K562 (cell line): ENCODE results near the gene KDM4C.

ENCODE experiments used
- ERF ChIP-seq: fragments of 450-650 bp; formaldehyde crosslinking; IDR thresholded peaks from 2 replicates; pipeline ENCODE4 v1.4.0; 2020; ENCODE audit warnings: mild to moderate bottlenecking, mixed read lengths
- ESRRA ChIP-seq: fragments of 450-650 bp; IDR thresholded peaks from 2 replicates; pipeline ENCODE4 v1.6.1; 2014; ENCODE audit warnings: low read depth, mild to moderate bottlenecking, moderate library complexity, borderline replicate concordance
- FOS ChIP-seq: IDR thresholded peaks from 3 replicates; pipeline ENCODE4 v1.6.1; 2011; ENCODE audit not compliant: insufficient read length; ENCODE audit errors: extremely low read depth
- HDAC2 ChIP-seq: fragments of 450-650 bp; IDR thresholded peaks from 2 replicates; pipeline ENCODE4 v1.6.1; 2016; ENCODE audit warnings: mild to moderate bottlenecking
- JUNB ChIP-seq: fragments of 450-650 bp; formaldehyde crosslinking; conservative IDR thresholded peaks from 2 replicates; pipeline ENCODE4 v1.4.0; 2020; ENCODE audit warnings: mild to moderate bottlenecking
- JUND ChIP-seq, 2 experiments: IDR thresholded peaks; 2 replicates in 1 of 2; 3 replicates in 1 of 2; pipeline ENCODE4 v1.6.1; 2011; ENCODE audit warnings: borderline replicate concordance in 2 of 2, low read depth in 2 of 2, low read length in 2 of 2, improper control_type of control experiment in 1 of 2, missing biosample characterization in 1 of 2, missing genetic modification characterization in 1 of 2, missing genetic modification reagents in 1 of 2
- RCOR1 ChIP-seq, 2 experiments: IDR thresholded peaks; 2 replicates each; pipeline ENCODE4 v1.6.1; 2012; ENCODE audit warnings: low read depth in 2 of 2, low read length in 2 of 2, borderline replicate concordance in 1 of 2, improper control_type of control experiment in 1 of 2
- SMAD3 ChIP-seq: fragments of 450-650 bp; formaldehyde crosslinking; conservative IDR thresholded peaks from 2 replicates; pipeline ENCODE4 v1.4.0; 2020; ENCODE audit warnings: mild to moderate bottlenecking
- ZNF717 ChIP-seq: fragments of 250-450 bp; sonication (Bioruptor Pico); IDR thresholded peaks from 2 replicates; pipeline ENCODE4 v1.5.0; 2021
- TF ChIP-seq, protein P1 (sequence below): fragments of 200-800 bp; sonication (Bioruptor generic); IDR thresholded peaks from 2 replicates; pipeline ENCODE4 v1.6.1; 2017; ENCODE audit warnings: missing genetic modification characterization, missing compliant biosample characterization
- TF ChIP-seq, protein P2 (sequence below), 3 experiments: IDR thresholded peaks in 2 of 3; conservative IDR thresholded peaks in 1 of 3; 2 replicates each; pipeline ENCODE4 v1.5.1; 2011 to 2012; ENCODE audit warnings: low read length in 3 of 3, mild to moderate bottlenecking in 3 of 3, control low read depth in 2 of 3, improper control_type of control experiment in 1 of 3, inconsistent platforms in 1 of 3, low read depth in 1 of 3, mixed read lengths in 1 of 3, moderate library complexity in 1 of 3; ENCODE audit not compliant: insufficient read depth in 2 of 3
- TF ChIP-seq, protein P3 (sequence below): fragments of 450-650 bp; formaldehyde crosslinking; IDR thresholded peaks from 2 replicates; pipeline ENCODE4 v1.4.0; 2020; ENCODE audit warnings: mild to moderate bottlenecking, mixed read lengths
- TF ChIP-seq, protein P4 (sequence below): fragments of 450-650 bp; formaldehyde crosslinking; IDR thresholded peaks from 2 replicates; pipeline ENCODE4 v1.4.0; 2020; ENCODE audit warnings: mild to moderate bottlenecking, moderate library complexity

DNA sequence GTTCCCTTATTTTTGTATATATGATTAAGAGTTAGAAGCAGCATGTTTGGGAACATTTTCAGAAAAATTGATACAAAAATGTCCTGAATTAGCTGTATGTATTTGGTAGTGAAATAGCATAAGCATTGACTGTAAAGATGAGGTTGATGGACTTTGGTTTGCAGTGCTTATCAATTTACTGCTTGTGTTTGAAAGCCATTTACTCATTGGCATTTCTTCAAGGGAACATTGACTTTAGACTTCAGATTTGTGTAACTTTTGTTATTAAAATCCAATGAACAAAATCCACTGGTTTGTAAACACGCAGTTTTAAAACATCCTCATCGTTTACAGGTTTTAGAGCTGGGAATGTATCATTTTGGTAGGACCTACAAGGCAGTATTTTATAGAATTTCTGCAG, 61.3 kb downstream of the KDM4C start:
- TF ChIP-seq, protein P1, sequence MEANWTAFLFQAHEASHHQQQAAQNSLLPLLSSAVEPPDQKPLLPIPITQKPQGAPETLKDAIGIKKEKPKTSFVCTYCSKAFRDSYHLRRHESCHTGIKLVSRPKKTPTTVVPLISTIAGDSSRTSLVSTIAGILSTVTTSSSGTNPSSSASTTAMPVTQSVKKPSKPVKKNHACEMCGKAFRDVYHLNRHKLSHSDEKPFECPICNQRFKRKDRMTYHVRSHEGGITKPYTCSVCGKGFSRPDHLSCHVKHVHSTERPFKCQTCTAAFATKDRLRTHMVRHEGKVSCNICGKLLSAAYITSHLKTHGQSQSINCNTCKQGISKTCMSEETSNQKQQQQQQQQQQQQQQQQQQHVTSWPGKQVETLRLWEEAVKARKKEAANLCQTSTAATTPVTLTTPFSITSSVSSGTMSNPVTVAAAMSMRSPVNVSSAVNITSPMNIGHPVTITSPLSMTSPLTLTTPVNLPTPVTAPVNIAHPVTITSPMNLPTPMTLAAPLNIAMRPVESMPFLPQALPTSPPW (CRISPR knock-in tag) = no peak
- TF ChIP-seq ZNF717 (CRISPR knock-in tag) (no peak), ESRRA (no peak), FOS (no peak), JUND (IDR thresholded peaks at IDR 0.05; ENCODE audit: borderline replicate concordance, low read depth, low read length) (no peak), JUND (tag; IDR thresholded peaks at IDR 0.05; ENCODE audit: borderline replicate concordance, low read depth, low read length) (no peak), RCOR1 (IDR thresholded peaks at IDR 0.05; ENCODE audit: borderline replicate concordance in 1 of 2, low read depth in 2 of 2, low read length in 2 of 2) (no peak), JUNB (CRISPR knock-in tag) (no peak), HDAC2 (no peak), SMAD3 (CRISPR knock-in tag) (no peak), ERF (CRISPR knock-in tag) (no peak)
- TF ChIP-seq, protein P2, sequence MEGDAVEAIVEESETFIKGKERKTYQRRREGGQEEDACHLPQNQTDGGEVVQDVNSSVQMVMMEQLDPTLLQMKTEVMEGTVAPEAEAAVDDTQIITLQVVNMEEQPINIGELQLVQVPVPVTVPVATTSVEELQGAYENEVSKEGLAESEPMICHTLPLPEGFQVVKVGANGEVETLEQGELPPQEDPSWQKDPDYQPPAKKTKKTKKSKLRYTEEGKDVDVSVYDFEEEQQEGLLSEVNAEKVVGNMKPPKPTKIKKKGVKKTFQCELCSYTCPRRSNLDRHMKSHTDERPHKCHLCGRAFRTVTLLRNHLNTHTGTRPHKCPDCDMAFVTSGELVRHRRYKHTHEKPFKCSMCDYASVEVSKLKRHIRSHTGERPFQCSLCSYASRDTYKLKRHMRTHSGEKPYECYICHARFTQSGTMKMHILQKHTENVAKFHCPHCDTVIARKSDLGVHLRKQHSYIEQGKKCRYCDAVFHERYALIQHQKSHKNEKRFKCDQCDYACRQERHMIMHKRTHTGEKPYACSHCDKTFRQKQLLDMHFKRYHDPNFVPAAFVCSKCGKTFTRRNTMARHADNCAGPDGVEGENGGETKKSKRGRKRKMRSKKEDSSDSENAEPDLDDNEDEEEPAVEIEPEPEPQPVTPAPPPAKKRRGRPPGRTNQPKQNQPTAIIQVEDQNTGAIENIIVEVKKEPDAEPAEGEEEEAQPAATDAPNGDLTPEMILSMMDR (IDR thresholded peaks at IDR 0.05 in 2 of 3, conservative IDR thresholded peaks at IDR 0.05 in 1 of 3; ENCODE audit: insufficient read depth in 2 of 3, low read depth in 1 of 3, low read length in 3 of 3) = no peak
- TF ChIP-seq, protein P3, sequence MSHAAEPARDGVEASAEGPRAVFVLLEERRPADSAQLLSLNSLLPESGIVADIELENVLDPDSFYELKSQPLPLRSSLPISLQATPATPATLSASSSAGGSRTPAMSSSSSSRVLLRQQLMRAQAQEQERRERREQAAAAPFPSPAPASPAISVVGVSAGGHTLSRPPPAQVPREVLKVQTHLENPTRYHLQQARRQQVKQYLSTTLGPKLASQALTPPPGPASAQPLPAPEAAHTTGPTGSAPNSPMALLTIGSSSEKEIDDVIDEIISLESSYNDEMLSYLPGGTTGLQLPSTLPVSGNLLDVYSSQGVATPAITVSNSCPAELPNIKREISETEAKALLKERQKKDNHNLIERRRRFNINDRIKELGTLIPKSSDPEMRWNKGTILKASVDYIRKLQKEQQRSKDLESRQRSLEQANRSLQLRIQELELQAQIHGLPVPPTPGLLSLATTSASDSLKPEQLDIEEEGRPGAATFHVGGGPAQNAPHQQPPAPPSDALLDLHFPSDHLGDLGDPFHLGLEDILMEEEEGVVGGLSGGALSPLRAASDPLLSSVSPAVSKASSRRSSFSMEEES (CRISPR knock-in tag) = no peak
- TF ChIP-seq, protein P4, sequence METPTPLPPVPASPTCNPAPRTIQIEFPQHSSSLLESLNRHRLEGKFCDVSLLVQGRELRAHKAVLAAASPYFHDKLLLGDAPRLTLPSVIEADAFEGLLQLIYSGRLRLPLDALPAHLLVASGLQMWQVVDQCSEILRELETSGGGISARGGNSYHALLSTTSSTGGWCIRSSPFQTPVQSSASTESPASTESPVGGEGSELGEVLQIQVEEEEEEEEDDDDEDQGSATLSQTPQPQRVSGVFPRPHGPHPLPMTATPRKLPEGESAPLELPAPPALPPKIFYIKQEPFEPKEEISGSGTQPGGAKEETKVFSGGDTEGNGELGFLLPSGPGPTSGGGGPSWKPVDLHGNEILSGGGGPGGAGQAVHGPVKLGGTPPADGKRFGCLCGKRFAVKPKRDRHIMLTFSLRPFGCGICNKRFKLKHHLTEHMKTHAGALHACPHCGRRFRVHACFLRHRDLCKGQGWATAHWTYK (CRISPR knock-in tag) = no peak
